B cell (primary cell): ENCODE measurements around the gene ATG13.

Experiments used
- CTCF ChIP-seq: fragments of 200-600 bp; IDR thresholded peaks from one replicate; pipeline ENCODE4 v1.8.0; 2022; ENCODE audit warnings: antibody characterized with exemption, mild to moderate bottlenecking
- EZH2 ChIP-seq: IDR thresholded peaks from 2 replicates; pipeline ENCODE4 v1.6.1; 2012; ENCODE audit warnings: borderline replicate concordance, low read depth, mild to moderate bottlenecking, moderate library complexity, low read length; ENCODE audit not compliant: insufficient read depth, poor library complexity, severe bottlenecking

GRCh38 chr11:46607516-46607915 is 9.8 kb upstream of the ATG13 start:
- no peak for TF ChIP-seq CTCF
- no peak for TF ChIP-seq EZH2
